KMS-11 (cell line): ENCODE measurements around the gene CD6.

Source experiments
- H2AFZ ChIP-seq: fragments of 200-600 bp; sonication (generic); 2 replicates; pipeline ENCODE4 v1.6.1; 2016; ENCODE audit warnings: antibody characterized with exemption, mixed run types, low read depth
- H3K27ac ChIP-seq: fragments of 200-600 bp; sonication (generic); 2 replicates; pipeline ENCODE4 v1.6.1; 2016; ENCODE audit warnings: mild to moderate bottlenecking, mixed run types
- H3K27me3 ChIP-seq: fragments of 200-600 bp; sonication (generic); 2 replicates; pipeline ENCODE4 v1.6.1; 2017; ENCODE audit warnings: mild to moderate bottlenecking, low read depth, mixed run types, moderate library complexity; ENCODE audit not compliant: insufficient read depth
- H3K36me3 ChIP-seq: fragments of 200-600 bp; sonication (generic); 2 replicates; pipeline ENCODE4 v1.6.1; 2017; ENCODE audit warnings: mild to moderate bottlenecking, mixed run types; ENCODE audit not compliant: insufficient read depth
- H3K4me1 ChIP-seq: fragments of 200-600 bp; sonication (generic); 2 replicates; pipeline ENCODE4 v1.6.1; 2016; ENCODE audit warnings: mild to moderate bottlenecking, low read depth, mixed run types; ENCODE audit not compliant: poor library complexity, severe bottlenecking
- H3K4me2 ChIP-seq: fragments of 200-600 bp; sonication (generic); 2 replicates; pipeline ENCODE4 v1.7.0; 2016; ENCODE audit warnings: mild to moderate bottlenecking, mixed run types
- H3K4me3 ChIP-seq: fragments of 200-600 bp; sonication (generic); IDR thresholded peaks from 2 replicates; pipeline ENCODE4 v1.6.1; 2017; ENCODE audit warnings: low read depth, low read length, mixed read lengths; ENCODE audit not compliant: insufficient read depth
- H3K79me2 ChIP-seq: fragments of 200-600 bp; sonication (generic); 2 replicates; pipeline ENCODE4 v1.6.1; 2016; ENCODE audit warnings: low read depth, mixed run types; ENCODE audit not compliant: insufficient read depth
- H3K9ac ChIP-seq: fragments of 200-600 bp; sonication (generic); 2 replicates; pipeline ENCODE4 v1.6.1; 2016; ENCODE audit warnings: mild to moderate bottlenecking, mixed run types
- H4K20me1 ChIP-seq: fragments of 200-600 bp; sonication (generic); 2 replicates; pipeline ENCODE4 v1.6.1; 2016; ENCODE audit warnings: mild to moderate bottlenecking, mixed run types; ENCODE audit not compliant: insufficient read depth
- TF ChIP-seq, protein P1 (sequence below): fragments of 200-600 bp; sonication (generic); conservative IDR thresholded peaks from 2 replicates; pipeline ENCODE4 v1.6.1; 2017; ENCODE audit warnings: low read depth, mild to moderate bottlenecking, antibody characterized with exemption, low read length, moderate library complexity, mixed read lengths

The CD6 gene

DNA sequence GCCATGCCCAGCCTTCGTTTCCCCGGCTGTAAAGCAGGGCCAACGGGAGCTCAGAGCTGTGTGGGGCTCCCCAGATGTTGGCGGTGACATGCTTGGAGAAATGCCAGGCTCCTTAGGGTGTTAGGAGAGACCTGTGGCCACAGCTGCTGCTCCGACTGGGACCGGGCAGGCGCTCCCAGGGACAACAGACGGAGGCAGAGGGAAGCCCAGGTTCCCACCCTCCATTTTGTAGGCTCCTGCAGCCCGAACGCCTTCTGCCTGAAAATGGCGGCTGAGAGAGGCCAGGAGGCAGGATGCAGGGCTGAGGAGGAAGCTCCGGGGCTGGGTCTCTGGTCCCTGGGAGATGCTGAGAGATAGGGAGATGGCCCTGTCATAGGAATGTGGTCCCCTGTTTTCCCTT is 10.0 kb downstream of the CD6 start:
- Histone ChIP-seq H2AFZ (no peak overlapping the region), H3K79me2 (no peaks in the 10 kb centered on the region), H3K4me2 (no peak overlapping the region), H4K20me1 (no peaks in the 10 kb centered on the region), H3K9ac (no peak overlapping the region), H3K4me3 (no peak overlapping the region), H3K4me1 (peaks cover 10% of the 10 kb centered on the region), H3K27ac (no peak overlapping the region), H3K36me3 (no peaks in the 10 kb centered on the region), H3K27me3 (no peaks in the 10 kb centered on the region)
- TF ChIP-seq, protein P1, sequence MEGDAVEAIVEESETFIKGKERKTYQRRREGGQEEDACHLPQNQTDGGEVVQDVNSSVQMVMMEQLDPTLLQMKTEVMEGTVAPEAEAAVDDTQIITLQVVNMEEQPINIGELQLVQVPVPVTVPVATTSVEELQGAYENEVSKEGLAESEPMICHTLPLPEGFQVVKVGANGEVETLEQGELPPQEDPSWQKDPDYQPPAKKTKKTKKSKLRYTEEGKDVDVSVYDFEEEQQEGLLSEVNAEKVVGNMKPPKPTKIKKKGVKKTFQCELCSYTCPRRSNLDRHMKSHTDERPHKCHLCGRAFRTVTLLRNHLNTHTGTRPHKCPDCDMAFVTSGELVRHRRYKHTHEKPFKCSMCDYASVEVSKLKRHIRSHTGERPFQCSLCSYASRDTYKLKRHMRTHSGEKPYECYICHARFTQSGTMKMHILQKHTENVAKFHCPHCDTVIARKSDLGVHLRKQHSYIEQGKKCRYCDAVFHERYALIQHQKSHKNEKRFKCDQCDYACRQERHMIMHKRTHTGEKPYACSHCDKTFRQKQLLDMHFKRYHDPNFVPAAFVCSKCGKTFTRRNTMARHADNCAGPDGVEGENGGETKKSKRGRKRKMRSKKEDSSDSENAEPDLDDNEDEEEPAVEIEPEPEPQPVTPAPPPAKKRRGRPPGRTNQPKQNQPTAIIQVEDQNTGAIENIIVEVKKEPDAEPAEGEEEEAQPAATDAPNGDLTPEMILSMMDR, result no peak

DNA sequence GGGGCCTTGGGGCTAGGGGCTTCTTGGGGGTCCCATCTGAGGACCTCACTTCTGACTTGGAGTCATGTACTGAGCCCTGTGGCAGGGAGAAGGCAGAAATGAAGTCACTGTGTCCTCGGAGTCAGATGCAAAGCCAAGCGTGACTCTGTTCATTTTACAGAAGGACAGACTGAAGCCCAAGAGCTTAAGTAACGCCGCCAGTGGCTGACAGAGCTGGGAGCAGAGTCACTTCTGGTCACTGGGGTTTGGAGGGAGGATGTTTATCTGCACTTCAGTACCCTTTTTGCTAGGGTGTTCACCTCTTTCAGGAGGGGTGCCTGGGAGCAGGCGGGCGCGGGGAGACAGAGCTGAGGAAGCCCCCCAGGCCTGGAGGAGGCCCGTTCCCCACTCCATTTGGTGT is 10.7 kb downstream of the CD6 start:
- no peak overlapping the region for H3K4me3 ChIP-seq
- TF ChIP-seq, protein P1, result no peak
- no peak overlapping the region for H3K9ac ChIP-seq
- H3K79me2 ChIP-seq, result no peaks in the 10 kb centered on the region
- H4K20me1 ChIP-seq, result no peaks in the 10 kb centered on the region
- H3K27me3 ChIP-seq, result no peaks in the 10 kb centered on the region
- no peak overlapping the region for H3K27ac ChIP-seq
- H3K4me1 ChIP-seq, result peaks cover 17% of the 10 kb centered on the region
- H3K36me3 ChIP-seq, result no peaks in the 10 kb centered on the region
- H3K4me2 ChIP-seq, result no peak overlapping the region
- no peak overlapping the region for H2AFZ ChIP-seq

DNA sequence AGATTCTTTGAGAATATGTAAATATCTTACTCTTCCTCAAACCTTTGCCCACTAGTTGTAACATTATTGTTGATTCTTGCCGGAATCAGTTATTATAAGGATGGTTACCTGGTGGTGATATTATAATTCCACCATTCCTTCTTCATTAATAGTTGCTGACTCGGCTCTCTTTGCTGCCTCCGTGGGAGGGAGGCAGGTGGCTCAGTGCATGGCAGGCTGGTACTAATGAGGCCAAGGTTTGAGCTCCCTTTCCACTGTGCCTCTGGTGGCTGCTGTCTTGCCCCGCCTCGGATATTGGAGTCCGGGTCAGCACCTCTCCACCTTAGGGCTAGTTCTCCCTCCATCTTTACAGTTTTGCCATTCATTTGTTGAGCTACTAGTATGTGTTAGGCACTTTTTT is 12.7 kb downstream of the CD6 start:
- H3K27me3 ChIP-seq, result no peaks in the 10 kb centered on the region
- H3K4me3 ChIP-seq, result no peak overlapping the region
- no peaks in the 10 kb centered on the region for H3K36me3 ChIP-seq
- peaks cover 26% of the 10 kb centered on the region for H3K4me1 ChIP-seq
- H3K27ac ChIP-seq, result no peak overlapping the region
- TF ChIP-seq, protein P1, result no peak
- no peaks in the 10 kb centered on the region for H3K79me2 ChIP-seq
- no peak overlapping the region for H2AFZ ChIP-seq
- H4K20me1 ChIP-seq, result no peaks in the 10 kb centered on the region
- H3K9ac ChIP-seq, result no peak overlapping the region
- H3K4me2 ChIP-seq, result no peak overlapping the region

DNA sequence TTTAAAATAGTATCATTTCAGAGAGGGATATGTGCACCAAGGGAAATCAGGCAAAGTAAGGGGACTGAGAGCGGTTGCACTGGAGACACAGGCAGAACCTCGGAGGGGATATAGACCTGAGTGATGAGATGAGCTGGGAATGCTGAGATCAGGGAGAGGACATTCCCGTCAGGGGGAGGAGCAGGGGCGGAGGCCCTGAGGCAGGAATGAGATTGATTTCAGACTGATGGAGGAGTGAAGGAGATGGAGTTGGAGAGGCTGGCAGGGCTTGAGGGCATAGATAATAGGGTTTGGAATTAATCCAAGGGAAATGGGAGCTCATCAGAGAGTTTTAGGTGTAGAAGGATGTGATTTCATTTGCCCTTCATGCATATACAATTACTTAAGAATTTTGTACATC is 13.2 kb downstream of the CD6 start:
- Histone ChIP-seq H3K9ac (no peak overlapping the region), H3K4me3 (no peak overlapping the region), H3K79me2 (no peaks in the 10 kb centered on the region), H3K4me2 (no peak overlapping the region), H3K4me1 (peaks cover 26% of the 10 kb centered on the region), H4K20me1 (no peaks in the 10 kb centered on the region), H2AFZ (no peak overlapping the region), H3K27ac (no peak overlapping the region), H3K36me3 (no peaks in the 10 kb centered on the region), H3K27me3 (no peaks in the 10 kb centered on the region)
- TF ChIP-seq, protein P1, result no peak
